WTC11 (cell line): ENCODE data around the gene NAALADL2.

ENCODE experiments used
- CTCF ChIP-seq: fragments of 200-600 bp; IDR thresholded peaks from 2 replicates; pipeline ENCODE4 v1.8.0; 2022; ENCODE audit warnings: antibody characterized with exemption
- IRF2 ChIP-seq: sonication (generic); formaldehyde crosslinking; IDR thresholded peaks from 2 replicates; pipeline ENCODE4 v1.8.0; 2022; ENCODE audit warnings: low read depth, missing genetic modification reagents, borderline replicate concordance
- NFATC4 ChIP-seq: fragments of 250-450 bp; sonication (Bioruptor Pico); IDR thresholded peaks from 2 replicates; pipeline ENCODE4 v1.9.0; 2021; ENCODE audit warnings: mild to moderate bottlenecking
- NR1H2 ChIP-seq: sonication (generic); formaldehyde crosslinking; IDR thresholded peaks from 2 replicates; pipeline ENCODE4 v1.9.0; 2021; ENCODE audit warnings: mild to moderate bottlenecking, moderate library complexity, missing genetic modification reagents
- ZBTB43 ChIP-seq: sonication (generic); formaldehyde crosslinking; IDR thresholded peaks from 2 replicates; pipeline ENCODE4 v1.8.1; 2023; ENCODE audit warnings: mild to moderate bottlenecking, missing genetic modification reagents
- ZNF512 ChIP-seq: sonication (generic); formaldehyde crosslinking; IDR thresholded peaks from 2 replicates; pipeline ENCODE4 v1.8.1; 2022; ENCODE audit warnings: missing genetic modification reagents, borderline replicate concordance
- ZNF671 ChIP-seq: fragments of 250-450 bp; sonication (Bioruptor Pico); IDR thresholded peaks from 2 replicates; pipeline ENCODE4 v1.8.0; 2021; ENCODE audit warnings: mild to moderate bottlenecking
- TF ChIP-seq, protein P1 (sequence below): sonication (generic); formaldehyde crosslinking; IDR thresholded peaks from 2 replicates; pipeline ENCODE4 v1.8.1; 2023; ENCODE audit warnings: mild to moderate bottlenecking, missing genetic modification reagents, moderate library complexity

GRCh38 chr3:175695251-175695650 is 836.1 kb downstream of the NAALADL2 start:
- no peak for TF ChIP-seq IRF2 (CRISPR knock-in tag)
- TF ChIP-seq NR1H2 = no peak
- TF ChIP-seq CTCF = no peak
- no peak for TF ChIP-seq NFATC4 (CRISPR knock-in tag)
- TF ChIP-seq ZNF512 (CRISPR knock-in tag) = no peak
- no peak for TF ChIP-seq ZBTB43 (CRISPR knock-in tag)
- TF ChIP-seq ZNF671 = no peak
- TF ChIP-seq, protein P1, sequence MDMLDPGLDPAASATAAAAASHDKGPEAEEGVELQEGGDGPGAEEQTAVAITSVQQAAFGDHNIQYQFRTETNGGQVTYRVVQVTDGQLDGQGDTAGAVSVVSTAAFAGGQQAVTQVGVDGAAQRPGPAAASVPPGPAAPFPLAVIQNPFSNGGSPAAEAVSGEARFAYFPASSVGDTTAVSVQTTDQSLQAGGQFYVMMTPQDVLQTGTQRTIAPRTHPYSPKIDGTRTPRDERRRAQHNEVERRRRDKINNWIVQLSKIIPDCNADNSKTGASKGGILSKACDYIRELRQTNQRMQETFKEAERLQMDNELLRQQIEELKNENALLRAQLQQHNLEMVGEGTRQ = no peak
